ENCODE data around the gene CRY2.
A peak's percentile ranks its signal among the peaks of the same experiment; 100 is the strongest.

The CRY2 gene

DNA sequence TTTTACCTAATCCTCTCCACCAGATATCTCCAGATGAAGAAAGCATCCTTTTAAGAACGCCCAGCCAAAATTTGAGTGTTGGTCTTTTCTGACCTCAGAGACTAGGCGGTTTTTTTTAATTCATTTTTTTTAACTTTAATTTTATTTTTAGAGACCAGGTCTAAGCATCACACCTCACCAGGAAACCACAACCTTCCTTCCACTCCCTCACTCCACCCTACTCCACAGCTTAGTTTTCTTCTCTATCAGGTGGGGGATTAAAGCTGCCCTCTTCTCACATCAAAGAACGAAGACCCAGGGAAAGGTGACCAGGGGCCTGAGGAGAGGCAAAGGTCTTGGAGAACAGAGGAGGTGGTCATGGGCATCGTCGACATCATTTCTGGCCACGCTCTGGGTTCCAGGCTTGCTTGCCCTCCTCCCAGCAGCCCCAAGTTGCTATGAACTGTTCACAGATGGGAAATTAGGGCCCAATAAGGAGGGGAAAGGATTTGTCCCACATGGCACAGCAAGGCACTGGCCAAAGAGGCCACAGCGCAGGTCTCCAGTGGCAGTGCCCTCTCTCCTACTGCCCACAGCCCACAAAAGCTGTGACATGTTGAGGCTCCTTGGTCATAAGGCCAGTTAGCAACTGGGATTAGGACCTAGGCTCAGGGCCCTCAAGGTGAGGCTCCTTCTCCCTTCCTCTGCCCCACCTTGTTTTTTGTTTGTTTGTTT is 71.8 kb downstream of the CRY2 start:
- DNase-seq, result no peak

DNA sequence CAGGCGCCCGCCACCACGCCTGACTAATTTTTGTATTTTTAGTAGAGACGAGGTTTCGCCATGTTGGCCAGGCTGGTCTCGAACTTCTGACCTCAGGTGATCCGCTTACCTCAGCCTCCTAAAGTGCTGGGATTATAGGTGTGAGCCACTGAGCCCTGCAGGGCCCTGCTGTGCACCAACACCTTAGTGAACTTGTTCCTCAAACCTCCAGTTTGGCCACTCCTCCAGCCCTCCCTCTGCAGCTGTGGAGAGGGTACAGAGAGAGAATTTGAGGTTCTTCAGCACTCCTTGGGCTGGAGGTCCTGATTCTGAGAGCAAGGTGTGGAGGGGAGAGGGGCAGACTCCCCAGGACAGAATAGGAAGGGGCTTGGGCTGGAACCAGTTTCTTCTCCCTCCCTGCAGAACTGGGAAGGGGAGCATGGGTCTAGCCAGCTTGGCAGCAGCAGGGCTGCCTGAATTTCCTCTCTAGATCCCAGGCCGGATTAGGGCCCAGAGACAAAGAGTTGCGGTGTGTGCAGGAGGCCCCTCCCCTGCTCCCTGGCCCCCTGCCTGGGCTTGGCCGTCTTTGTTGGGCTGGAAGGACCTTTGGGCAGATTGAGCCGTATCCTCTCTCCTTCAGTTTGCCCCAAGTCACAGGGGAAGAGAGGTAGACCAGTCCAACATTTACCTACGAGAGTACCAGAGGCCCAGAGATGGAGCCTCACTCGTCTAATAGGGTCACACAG is 72.7 kb downstream of the CRY2 start:
- peak; percentile 40 for DNase-seq

DNA sequence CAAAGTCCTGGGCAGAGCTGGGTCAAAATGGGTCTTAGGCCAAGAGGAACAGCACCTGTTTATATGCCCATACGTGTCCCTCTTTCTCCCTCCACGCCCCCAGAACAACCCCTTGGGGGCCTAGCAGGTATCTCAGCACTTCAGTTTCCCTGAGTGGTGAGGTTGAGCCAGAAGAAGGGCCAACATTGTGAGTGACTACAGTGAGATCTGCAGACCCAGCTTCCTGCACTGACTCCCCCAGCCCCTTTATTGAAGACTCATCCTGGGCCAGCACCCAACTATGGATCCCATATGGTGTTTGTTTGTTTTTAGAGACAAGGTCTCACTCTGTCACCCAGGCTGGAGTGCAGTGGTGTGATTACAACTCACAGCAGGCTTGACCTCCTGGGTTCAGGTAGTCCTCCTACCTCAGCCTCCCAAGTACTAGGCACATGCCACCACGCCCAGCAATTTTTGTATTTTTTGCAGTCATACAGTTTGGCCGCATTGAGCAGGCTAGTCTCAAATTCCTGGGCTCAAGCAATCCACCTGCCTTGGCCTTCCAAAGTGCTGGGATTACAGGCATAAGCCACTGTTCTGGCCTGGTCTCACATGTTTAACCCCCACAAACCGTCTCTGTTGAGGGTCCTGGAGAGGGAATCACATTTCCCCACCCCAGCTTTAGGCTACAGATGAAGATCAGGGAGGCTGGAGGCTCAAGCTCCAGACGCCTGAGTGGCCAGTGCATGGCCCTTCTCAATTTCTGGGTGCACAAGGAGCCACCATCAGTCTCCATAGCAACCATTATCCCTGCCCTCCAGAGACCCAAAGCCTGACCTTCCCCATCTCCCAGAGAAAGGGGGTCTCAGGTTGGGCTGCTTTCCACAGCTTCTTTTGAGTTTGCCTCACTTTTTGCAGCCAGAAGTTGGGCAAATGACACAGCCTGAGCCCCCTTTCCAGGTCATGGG is 73.5 kb downstream of the CRY2 start:
- DNase-seq, result no peak

DNA sequence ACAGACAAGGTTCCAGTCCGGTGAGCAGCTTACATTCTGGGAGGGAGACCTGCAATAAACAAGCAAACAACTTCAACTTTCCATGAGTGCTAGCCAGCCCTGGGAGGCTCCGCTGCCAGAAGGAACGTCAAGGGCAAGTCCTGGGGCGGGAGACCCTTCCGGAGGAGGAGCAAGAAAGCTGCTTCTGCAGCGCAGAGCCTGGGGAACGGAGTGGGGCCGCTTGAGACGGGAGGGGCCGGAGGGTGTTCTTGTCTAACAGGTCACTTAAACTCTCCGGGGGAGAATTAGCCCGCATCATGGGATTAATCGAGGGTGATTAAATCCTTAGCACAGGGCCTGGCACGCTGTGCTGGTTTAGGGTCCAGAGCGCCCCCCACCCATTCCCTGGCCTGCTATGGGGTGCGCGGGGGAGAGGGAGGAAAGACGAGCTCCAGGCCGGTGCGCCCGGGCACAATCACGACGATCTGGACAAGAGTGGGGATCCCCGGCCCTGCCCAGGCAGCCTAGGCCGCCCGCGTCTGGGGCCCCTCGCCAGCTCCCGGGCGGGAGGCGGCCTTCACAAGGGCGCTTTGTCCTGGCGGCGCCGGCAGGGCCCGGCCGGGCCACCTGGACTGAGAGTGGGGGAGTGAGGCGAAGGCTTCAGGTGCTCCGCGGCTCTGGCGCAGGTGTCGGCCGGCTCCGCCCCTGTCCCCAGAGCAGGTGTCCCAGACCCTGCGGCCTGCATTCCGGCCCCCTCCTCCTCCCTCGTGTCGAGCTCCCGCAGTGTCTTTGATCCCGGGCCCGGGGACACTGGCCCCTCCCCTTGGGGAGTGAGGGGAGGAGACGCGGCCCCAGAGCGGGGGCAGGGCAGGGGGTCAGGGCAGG is 74.5 kb downstream of the CRY2 start:
- DNase-seq, result no peak

DNA sequence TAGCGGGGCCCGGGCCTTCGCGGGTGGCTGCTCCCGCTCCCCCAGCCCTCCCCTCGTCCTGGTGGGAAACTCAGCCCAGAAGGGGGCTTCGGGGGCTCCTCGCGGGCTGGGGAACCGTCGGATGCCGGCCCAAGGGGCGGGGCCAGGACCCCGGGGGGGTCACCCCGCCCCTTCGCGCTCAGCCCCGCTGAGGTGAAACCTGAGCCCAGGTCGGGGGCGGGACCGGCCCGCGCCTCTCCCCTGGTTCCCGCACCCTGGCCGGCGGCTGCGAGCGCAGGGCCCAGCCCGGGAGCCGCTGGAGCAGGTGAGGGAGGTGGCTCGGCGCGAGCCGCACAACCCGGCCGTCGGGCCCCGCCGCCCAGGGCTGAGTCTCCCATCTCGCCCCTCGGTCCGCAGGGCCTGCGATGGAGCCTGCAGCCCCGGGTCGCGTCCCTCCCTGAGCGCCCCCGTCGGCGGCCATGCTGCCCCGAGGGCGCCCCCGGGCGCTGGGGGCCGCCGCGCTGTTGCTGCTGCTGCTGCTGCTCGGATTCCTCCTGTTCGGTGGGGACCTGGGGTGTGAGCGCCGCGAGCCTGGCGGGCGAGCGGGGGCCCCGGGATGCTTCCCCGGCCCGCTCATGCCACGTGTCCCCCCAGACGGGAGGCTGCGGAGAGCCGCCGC is 75.3 kb downstream of the CRY2 start, which contains the start of gene LARGE2:
TSS of gene LARGE2 (plus strand) at position 232 of the 658 bp plus-strand sequence. CDS start at position 459, 227 bp downstream.
- no peak for DNase-seq

DNA sequence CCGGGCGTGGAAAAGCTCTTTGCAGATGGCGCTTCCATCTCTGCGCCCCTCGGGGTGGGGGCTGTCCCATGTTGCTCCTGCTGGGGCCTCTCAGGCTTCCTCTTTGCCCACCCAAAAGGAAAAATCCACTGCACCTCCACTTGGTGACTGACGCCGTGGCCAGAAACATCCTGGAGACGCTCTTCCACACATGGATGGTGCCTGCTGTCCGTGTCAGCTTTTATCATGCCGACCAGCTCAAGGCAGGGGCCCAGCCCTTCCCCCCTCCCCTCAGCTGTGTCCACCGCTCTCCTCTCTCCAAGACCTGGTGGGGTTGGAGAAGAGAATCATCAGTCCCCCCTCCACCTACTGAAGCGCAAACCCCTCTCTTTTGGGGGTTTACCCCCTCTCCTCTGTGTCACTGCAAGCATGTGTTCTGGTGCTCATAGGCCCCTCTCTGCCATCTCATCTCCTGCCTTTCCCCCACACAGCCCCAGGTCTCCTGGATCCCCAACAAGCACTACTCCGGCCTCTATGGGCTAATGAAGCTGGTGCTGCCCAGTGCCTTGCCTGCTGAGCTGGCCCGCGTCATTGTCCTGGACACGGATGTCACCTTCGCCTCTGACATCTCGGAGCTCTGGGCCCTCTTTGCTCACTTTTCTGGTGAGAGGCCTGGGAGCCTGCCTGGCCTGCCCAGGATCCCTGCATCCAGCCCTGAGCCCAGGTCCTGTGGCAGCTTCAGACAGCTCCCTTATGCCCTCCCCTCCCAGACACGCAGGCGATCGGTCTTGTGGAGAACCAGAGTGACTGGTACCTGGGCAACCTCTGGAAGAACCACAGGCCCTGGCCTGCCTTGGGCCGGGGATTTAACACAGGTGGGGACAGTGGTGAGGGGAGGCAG is 77.0 kb downstream of the CRY2 start:
- DNase-seq, result no peak

DNA sequence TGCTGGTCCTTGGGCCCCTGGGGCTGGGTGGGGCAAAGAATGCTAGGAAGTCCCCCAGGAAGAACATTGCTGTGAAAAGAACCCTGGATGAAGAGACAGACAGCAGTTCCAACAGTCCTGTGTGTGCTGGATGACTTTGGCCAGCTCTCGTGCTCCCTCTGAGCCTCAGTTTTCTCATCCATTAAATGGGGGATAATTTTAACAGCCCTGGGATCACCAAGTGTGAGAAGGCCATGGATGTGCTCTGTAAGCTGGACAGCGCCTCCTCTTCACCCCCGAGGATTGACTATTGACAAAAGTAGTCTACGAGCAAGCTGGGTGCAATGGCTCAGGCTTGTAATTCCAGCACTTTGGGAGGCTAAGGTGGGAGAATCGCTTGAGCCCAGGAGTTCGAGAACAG is 77.7 kb downstream of the CRY2 start:
- DNase-seq, result no peak

DNA sequence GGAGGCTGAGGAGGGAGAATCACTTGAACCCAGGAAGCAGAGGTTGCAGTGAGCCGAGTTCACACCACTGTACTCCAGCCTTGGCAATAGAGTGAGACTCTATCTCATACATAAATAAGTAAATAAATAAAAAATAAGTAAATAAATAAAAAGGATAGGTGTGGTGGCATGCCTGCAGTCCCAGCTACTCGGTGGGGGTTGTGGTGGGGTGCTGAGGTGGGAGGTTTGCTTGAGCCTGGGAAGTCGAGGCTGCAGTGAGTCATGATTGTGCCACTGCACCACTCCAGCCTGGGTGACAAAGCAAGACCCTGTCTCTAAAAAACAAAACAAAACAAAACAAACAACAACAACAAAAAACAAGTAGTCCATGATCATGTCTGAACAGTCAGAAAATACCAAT is 78.3 kb downstream of the CRY2 start:
- DNase-seq, result no peak

DNA sequence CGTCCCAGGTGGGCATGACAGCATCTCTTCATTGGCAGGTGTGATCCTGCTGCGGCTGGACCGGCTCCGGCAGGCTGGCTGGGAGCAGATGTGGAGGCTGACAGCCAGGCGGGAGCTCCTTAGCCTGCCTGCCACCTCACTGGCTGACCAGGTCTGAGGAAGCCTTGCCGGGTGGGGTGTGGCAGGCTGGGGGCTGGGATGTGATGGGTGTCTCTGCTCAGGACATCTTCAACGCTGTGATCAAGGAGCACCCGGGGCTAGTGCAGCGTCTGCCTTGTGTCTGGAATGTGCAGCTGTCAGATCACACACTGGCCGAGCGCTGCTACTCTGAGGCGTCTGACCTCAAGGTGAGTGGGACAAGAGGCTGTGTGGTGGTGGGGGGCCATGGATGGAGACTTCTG is 78.7 kb downstream of the CRY2 start:
- DNase-seq, result no peak

DNA sequence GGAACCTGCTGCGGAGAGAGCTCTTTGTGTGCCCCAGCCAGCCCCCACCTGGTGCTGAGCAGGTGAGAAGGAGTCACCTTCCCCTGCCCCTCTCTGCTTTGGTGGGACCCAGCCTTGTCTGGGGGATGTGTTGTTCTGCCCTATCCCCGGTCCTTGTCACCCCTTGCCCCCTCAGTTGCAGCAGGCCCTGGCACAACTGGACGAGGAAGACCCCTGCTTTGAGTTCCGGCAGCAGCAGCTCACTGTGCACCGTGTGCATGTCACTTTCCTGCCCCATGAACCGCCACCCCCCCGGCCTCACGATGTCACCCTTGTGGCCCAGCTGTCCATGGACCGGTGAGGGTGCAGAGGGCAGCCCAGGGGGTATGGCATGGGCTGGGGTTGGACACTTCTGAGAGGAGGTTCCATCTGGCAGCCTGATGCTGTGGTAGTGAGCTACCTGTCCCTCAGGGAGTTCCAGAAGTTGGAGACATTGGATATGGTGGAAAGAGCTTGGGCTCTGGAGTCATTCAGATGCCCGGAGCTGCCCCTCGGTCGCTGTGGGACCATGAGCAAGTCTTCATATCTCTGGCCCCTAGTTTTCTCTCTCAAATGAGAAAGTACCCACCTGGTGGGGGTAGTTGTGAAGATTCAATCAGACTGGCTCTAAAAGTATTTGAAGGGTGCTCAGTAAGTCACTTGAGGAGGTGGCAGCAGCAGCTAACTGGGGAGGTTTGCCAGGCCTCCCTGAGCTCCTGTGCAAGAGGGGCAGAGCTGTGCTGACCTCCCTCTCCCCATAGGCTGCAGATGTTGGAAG is 79.5 kb downstream of the CRY2 start:
- no peak for DNase-seq

DNA sequence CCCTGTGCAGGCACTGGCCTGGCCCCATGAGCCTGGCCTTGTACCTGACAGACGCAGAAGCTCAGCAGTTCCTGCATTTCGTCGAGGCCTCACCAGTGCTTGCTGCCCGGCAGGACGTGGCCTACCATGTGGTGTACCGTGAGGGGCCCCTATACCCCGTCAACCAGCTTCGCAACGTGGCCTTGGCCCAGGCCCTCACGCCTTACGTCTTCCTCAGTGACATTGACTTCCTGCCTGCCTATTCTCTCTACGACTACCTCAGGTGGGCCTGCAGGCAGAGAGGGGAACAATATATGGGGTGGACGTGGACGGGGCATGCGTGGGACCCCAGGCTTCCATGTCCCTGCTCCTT is 80.0 kb downstream of the CRY2 start:
- peak; percentile 37 for DNase-seq

DNA sequence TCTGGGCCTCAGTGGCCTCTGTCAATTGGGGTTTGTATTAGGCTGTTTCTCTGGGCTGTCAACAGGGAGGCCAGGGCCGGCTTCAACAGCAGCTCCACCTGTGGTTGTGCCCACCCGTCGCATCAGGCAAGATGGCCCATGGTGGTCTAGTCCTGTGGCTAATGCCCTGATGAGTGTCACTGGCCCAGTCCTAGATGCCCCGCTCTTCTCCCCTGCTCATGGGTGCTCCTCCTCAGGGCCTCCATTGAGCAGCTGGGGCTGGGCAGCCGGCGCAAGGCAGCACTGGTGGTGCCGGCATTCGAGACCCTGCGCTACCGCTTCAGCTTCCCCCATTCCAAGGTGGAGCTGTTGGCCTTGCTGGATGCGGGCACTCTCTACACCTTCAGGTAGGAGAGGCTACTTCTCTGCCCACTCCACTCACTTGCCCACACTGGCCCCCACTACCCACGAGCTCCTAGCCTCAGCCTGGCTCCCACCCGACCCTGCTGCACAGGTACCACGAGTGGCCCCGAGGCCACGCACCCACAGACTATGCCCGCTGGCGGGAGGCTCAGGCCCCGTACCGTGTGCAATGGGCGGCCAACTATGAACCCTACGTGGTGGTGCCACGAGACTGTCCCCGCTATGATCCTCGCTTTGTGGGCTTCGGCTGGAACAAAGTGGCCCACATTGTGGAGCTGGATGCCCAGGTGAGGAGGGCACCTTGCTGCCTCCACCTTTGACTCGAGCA is 80.6 kb downstream of the CRY2 start:
- no peak for DNase-seq

DNA sequence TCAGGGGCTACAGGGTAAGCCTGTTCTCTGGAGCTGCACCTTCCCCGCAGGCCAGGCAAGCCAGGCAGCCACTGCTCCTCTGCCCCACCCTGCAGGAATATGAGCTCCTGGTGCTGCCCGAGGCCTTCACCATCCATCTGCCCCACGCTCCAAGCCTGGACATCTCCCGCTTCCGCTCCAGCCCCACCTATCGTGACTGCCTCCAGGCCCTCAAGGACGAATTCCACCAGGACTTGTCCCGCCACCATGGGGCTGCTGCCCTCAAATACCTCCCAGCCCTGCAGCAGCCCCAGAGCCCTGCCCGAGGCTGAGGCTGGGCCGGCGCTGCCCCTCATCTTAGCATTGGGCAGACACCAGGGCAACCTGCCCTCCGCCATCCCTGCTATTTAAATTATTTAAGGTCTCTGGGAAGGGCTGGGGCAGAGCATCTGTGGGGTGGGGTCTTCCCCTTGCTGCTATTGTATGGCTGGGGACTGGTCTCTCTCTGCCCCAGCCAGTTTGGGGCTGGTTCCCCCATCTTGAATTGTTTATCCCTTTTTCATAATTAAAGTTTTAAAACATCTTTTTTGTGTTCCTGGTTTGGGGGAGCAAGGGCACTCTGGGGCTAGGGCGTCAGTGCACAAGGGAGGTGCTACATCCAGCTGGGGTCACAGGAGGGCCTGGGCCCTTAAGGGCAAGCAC is 81.4 kb downstream of the CRY2 start:
- no peak for DNase-seq

DNA sequence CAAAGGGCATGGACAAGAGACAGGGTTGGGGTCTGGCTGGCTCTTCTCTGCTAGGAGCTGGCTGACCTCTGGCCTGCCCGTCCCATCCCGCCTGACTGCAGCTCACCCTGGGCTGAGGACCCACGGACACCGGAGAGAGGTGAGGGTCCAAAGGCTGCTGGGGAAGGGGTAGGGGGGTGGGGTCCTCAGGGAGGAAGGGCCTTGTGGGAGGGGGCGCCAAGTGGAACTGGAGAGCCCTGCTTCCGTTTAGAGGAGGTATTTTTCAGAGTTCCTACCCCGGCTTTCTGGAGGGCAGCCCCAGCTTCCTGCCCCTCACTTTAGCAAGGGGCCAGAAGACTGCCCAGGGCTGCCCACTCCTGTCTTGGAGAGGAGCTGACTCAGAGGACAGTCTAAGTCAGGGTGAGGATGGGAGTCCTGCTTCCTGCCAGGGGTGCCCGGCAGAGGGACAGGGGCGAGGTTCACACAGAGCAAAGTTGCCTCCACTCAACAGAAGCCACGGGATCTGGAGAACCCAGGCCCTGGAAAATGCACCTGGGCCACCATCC is 82.3 kb downstream of the CRY2 start:
- no peak for DNase-seq

DNA sequence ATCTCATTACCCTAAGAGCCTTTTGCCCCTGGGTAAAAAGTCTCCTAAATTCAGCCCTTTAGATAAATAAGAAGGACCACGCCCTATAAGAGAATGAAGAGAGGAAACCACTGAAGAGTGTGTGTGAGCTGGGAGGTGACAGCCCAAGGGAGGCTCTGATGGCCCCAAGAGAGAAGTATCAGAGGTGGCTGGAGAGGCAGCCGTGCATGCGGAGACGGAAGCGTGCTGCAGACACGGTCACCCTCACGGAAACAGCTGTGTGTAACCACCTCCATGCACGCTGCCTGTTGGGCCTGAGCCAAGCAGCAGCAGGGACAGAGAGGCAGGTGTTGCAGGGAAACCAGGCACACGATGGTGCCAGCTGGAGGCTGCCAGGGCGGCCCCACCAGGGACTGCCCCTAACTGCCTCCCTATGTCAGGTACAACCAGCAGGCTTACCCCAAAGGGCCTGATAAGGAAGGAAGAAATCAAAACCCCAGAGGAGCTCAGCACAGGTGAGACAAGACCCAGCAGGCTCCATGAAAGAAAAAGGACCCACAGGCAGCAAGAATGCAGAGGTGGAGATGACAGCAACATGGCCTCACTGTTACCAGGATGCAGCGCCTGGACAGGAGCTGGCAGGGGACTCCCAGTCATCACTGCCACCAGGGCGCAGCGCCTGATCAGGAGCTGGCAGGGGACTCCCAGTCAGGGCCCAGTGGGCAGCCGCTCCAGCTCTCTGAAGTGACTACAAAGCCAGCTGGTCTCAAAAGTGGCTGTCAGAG is 82.9 kb downstream of the CRY2 start:
- DNase-seq, result peak; percentile 72

DNA sequence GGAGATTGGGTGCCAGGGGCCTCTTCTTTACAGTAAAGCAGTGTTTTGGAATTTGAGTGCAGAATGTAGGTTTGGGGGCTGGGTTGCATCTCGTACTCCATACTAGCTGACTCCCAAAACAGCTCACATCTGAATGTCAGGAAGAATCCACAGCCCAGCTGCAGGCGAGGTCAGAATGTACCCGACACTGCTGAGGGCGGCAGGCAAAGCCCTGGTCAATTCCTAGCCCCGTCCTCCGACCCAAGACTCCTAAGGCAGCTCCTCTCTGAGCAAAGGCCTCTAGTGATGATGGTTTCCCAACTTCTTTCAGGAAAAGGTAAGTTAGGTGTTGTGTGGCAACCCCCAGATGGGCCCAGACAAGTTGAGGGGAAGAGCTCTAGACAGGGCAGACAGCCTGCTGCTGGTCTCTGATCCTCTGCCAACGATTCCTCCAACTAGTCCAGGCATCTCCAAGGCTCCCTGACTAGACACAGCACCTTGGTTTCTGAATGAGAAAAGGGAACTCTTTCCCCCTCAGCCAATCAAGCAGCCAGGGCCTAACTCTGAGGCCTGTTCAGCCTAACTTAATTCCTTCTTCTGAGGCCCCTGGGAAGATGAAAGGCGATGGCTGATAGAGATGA is 83.8 kb downstream of the CRY2 start:
- DNase-seq, result no peak

DNA sequence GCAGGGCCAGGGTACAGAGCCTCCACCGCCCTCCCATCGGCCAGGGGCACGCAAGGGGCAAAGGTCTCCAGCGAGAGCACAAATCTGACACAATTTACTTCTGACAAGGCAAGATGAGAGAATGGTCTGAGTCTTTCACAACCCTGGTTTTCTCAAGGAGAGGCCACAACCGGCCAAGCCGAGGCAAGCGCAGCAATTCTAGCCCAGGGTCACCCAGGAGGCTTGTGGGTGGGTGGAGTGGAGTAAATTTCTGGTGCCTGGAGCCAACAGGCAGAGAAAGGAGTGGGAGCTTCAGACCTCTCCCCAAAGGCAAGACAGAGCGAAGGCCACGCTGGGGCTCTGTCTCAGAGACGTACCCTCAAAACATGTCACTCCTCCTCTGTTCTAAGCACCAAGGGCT is 84.5 kb downstream of the CRY2 start:
- DNase-seq, result no peak
